HG02938 (cell line): ENCODE results near the gene CNTN4.
"Not testable (repeated sequence)": the region's sequence is repeated elsewhere in the genome, so short reads cannot be mapped to it uniquely, and the experiment has no call there.

Experiments used
- ATAC-seq: cut with Tn5 transposase; IDR thresholded peaks from one replicate; pipeline ENCODE4 v1.9.1; 2021; ENCODE audit warnings: mild to moderate bottlenecking, moderate library complexity; ENCODE audit not compliant: unreplicated experiment

The CNTN4 gene

GRCh38 chr3:2510591-2511145, 412.0 kb downstream of the CNTN4 start:
- no peak for ATAC-seq

- ATAC-seq = no peak
These were observed 412.7 kb downstream of the CNTN4 start for GRCh38 chr3:2511356-2511755.

- no peak for ATAC-seq
These were observed 414.2 kb downstream of the CNTN4 start for GRCh38 chr3:2512881-2513280.

DNA sequence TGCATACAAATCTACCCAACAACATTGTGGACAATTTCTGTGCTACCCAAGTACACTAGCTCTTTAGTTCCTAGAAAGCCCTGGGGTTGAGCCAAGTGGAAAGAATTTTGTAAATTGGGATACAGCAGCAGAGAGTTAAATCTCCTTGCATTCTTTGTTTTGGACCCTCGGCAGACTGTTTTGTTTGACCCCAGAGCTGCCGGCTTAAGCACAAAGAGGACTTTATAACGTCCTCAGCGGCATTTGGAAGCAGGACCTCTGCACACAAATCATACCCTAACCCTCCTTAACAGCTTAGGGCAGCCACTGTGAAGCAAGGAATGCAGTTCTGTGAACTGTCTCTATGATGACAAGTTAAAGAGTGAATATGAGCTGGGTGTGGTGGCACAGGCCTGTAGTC, 415.3 kb downstream of the CNTN4 start:
- no peak for ATAC-seq

DNA sequence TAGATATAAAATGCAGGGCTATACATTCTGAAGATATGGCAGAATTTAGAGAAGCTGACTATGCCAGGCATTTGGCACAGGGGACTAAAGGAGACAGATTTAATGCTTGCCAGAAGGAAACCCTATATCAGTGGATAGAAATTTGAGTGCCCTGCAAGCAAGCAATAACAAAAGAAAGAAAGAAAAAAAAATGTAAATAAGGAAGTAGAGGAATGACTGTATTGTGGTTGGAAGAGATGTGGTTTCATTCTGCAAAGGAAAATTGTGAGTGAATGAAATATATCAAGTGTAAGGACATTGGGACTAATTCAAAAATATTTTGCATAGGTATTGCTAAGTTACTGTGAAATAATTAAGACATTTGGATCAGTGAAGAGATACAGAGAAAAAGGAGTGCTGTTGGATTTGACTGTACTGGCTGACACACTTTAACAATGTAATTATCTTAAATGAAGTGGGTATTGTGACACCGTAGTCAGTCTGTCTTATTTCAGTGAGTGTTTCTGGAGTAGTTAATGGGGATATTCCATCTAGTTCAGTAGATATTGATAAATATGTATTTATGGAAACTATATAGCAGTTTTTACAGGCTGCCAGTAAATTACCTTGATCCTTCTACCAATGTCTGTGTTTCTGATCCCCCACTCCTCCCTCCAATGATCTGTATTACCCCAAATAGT, 418.2 kb downstream of the CNTN4 start:
- ATAC-seq = no peak

DNA sequence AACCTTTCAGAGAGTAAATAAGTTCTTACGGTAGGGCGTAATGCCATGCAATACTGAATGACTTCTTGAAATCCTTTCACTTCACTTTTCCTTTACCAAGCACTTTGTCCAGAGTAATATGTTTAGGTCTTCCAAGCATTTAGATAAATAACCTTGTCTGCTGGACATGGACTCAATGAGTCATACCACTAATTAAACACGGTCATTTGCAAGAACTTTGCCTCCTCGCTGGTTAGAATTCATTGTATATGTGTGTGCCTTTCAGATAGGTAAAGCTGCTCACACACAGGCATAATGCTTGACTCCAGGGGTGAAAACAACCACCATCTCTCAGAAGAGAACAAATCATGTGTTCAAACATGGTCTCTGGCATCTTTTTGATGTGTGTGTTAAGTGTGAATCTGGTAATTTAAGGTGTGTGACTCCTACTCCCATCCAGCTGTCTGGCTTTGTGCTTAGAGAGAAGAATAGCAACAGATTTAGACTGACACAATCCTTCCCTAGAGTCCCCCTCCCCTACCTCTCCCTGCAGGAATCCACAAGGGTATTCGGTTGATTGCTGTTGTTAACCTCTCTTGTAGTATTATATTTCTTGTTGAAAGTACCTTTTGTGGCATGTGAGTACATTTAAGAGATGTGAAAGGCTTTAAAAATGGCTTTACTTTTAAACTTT, 419.0 kb downstream of the CNTN4 start:
- no peak for ATAC-seq

DNA sequence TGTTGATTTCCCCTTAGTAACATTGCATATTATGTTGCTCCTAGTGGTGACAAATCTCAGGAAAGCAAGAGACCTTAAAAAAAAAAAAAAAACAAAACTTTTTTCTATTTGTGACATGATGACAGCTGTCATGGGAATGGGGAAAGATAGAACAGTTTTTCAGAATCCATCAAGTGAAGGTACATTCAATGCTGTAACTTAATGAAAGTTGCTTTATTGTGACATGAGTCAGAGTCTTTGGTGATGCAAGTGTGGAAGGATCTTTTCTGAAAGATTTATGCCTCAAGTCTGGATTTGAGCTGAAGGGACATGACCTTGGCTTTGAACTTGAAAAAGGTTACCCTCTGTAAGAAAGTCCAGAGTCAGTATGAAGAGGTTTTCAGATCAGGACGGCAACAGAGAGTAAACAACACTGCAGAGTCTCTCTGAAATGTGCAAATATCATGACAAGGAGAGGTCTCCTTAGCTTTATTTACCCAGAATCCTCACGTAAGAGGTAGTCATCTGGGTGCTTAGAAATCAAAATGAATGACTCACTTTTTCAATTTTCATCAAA, 424.7 kb downstream of the CNTN4 start:
- no peak for ATAC-seq

- no peak for ATAC-seq
These were observed 427.3 kb downstream of the CNTN4 start for GRCh38 chr3:2525968-2526367.

- no peak for ATAC-seq
These were observed 428.3 kb downstream of the CNTN4 start for GRCh38 chr3:2526926-2527325.

DNA sequence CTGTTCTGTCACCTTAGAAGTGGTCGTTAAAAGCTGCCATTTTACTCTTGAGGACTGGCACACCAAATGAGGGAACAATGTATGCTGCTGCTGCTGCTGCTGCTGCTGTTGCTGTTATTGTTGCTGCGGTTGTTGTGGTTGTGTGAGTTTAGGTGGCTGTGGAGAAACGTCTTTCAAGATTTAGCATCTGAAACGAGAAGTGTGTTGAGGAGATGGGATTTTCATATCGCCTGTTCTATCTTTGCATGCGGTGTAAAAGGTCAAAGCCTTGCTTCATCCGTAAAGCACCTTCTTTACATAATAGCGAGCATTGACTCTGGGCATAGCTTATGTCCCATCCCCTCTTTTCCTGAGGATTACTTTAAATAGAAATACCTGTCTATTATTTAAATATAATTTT, 428.7 kb downstream of the CNTN4 start:
- not testable (repeated sequence) for ATAC-seq

GRCh38 chr3:2534767-2535166, 436.1 kb downstream of the CNTN4 start:
- ATAC-seq = not testable (repeated sequence)

DNA sequence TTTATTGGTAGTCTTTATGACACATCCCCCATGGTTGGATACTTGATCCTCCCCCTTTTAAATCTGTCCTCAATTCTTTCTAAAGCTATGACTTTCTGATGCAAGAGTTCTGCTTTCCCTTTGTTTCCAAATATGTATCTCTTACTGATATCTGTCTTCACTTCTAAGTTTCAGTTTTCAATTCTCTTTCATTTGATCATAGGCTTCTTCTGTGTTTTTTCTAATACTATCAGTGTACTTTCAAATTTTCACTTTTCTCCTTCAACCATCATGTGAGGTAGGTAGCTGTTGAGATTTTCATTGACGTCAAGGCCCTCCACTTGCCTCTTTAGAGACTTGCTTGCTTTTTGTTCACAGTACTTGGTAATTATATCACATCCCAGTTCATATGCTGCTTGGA, 436.5 kb downstream of the CNTN4 start:
- no peak for ATAC-seq

DNA sequence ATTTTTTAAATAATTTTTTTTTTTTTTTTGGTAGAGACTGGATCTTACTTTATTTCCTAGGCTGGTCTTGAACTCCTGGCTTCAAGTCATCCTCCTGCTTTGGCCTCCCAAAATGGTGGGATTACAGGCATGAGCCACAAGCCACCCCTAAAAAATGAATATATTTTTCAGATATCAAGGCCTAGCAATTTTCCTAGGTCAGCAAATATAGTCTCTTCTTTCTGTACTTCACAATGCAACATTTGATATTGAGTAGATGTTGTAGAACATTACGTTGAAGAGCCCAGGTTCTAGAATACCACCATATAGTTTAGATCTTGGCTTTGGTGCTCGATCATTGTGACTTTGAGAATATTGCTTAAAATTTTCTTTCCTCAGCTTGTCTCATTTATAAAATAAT, 437.9 kb downstream of the CNTN4 start:
- no peak for ATAC-seq

- ATAC-seq = no peak
These were observed 441.4 kb downstream of the CNTN4 start for GRCh38 chr3:2540115-2540514.

DNA sequence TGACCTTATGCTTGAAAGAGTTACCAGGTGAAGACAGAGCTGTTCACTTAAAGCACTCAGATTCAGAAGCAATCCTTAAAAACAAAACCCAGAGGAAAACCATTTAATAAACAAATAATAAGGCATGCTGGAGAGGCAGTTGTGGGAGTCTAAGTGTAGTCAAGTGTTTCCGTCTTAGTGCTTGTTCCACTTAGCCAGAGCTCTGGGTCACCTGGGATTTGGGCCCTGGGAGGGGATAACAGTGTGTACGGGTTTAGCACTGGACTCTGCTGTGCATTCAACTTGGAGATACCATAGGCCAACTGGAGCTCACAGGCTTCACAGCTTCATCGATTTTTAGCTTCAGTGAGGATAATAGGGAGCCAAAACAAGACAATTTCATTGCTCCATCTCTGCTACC, 444.6 kb downstream of the CNTN4 start:
- ATAC-seq = no peak

DNA sequence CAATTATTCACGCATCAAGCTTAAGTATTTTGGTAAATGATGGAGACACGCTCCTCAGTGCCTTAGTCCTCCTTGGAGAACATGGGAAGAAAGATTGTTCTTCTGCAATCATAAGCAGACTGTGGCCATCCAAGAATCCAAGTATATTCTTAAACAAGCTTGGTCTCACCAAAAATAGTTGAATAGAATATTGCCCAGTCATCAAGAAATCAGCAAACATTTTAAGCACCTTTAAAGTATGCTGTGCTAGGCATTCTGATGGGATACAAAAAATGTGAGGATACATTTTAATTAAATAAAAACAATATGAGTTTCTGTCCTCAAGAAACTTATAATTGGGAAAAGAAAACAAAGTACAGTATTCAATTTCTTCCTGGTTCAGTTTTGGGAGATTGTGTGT, 445.5 kb downstream of the CNTN4 start:
- ATAC-seq = no peak

- ATAC-seq = no peak
These were observed 446.1 kb downstream of the CNTN4 start for GRCh38 chr3:2544718-2545117.

GRCh38 chr3:2547049-2547448, 448.4 kb downstream of the CNTN4 start:
- no peak for ATAC-seq

- ATAC-seq = no peak
These were observed 456.0 kb downstream of the CNTN4 start for GRCh38 chr3:2554656-2555055.

DNA sequence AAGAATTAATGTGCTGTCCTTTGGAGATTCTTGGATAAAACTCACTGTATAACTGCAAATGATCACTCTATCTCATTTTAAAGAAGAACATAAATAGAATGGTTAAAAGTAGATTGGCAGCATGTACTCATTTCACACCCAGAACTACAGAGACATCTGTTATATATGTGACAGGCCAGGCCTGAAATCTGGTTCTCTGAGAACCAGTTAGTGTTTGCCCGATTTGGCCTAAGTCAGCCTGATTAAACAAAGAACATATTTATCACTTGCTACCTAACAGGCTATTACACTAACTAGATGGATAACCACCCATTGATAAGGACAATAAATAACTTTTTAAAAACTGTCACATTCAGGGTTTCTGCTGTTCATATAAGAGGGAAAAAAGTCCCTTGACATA, 460.1 kb downstream of the CNTN4 start:
- no peak for ATAC-seq

DNA sequence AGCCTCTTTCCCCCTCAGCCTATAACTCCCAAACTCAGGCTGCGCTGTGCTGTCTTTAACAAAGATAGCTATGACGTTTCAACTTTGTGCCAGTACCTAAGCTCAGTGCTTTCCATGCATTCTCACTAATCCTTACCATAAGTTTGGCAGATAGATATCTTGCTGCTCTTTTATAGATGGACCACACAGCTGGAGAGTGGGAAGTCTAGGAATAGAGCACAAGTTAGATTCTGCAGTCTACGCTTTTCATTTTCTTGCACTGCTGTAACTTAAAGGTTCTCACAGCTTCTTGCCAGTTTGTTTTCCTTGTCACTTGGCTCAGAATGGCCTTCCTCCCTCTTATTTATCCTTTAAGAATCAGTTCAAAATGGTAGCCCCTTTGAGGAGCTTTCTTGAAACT, 468.8 kb downstream of the CNTN4 start:
- no peak for ATAC-seq

- ATAC-seq = no peak
These were observed 469.5 kb downstream of the CNTN4 start for GRCh38 chr3:2568156-2568555.
